Activated T-helper 17 cell treated with anti-CD3 and anti-CD28 coated beads, Interleukin-2, amount 50 U/mL, for 72 hours (primary cell): Measurements from ENCODE around the gene CACNA1C. TPM values are rescaled to one million over a fixed set of nuclear protein-coding genes. Genes with fewer than 3 reads are reported as not detected.

ENCODE experiments used
- total RNA-seq, 2 donors: library from RNA; stranded (reverse); gene quantifications; one replicate each; pipeline ENCODE4 v1.2.3, GENCODE V29; 2022

The CACNA1C gene
- total RNA-seq, 2 donors from 2014 or later, result 0.04 to 0.21 TPM

Other genes with a start within 250 kb of the CACNA1C start
- not detected for gene LRTM2, start 232.4 kb upstream of the CACNA1C start, total RNA-seq
- gene CACNA2D4, start 134.3 kb upstream of the CACNA1C start, total RNA-seq, result 10 to 100 TPM; 13.7 to 23.0 TPM
- 10 to 100 TPM; 16.9 to 19.7 TPM for gene DCP1B, start 48.5 kb upstream of the CACNA1C start, total RNA-seq